WTC11 (cell line): Measurements from ENCODE around the gene PUS10. TPM values are rescaled to one million over a fixed set of nuclear protein-coding genes. Genes with fewer than 3 reads are reported as not detected.
"Not testable (repeated sequence)": the region's sequence is repeated elsewhere in the genome, so short reads cannot be mapped to it uniquely, and the experiment has no call there.

Experiments used
- ATAC-seq: fragments of 200-7000 bp; cut with Tn5 transposase; 2 replicates; pipeline ENCODE4 v1.10.0; 2021; ENCODE audit warnings: mild to moderate bottlenecking, moderate library complexity
- CTCF ChIA-PET: fragments of 300-600 bp; sonication (Branson Sonifier 250); formaldehyde crosslinking; loops from one replicate; lab custom pipeline; 2021; ENCODE audit warnings: antibody characterized with exemption; lab: Charles Lee
- POLR2A ChIA-PET: fragments of 350-600 bp; sonication (Branson Sonifier 250); formaldehyde crosslinking; loops from one replicate; lab custom pipeline; 2021; ENCODE audit warnings: antibody characterized with exemption; lab: Charles Lee
- DNase-seq: peaks from one replicate; pipeline ENCODE4 v3.0.0; 2021; ENCODE audit warnings: low spot score
- H3K27ac Mint-ChIP-seq: 2 replicates; pipeline ENCODE4 v1.8.0; 2021; ENCODE audit warnings: mixed read lengths
- H3K27me3 Mint-ChIP-seq: 2 replicates; pipeline ENCODE4 v1.8.0; 2021; ENCODE audit warnings: low read depth, mild to moderate bottlenecking, moderate library complexity, mixed read lengths
- H3K36me3 Mint-ChIP-seq: 2 replicates; pipeline ENCODE4 v1.8.0; 2021; ENCODE audit warnings: mixed read lengths
- H3K4me1 Mint-ChIP-seq: 2 replicates; pipeline ENCODE4 v1.8.0; 2022; ENCODE audit warnings: mixed read lengths
- H3K4me3 Mint-ChIP-seq: 2 replicates; pipeline ENCODE4 v1.8.0; 2021; ENCODE audit warnings: mild to moderate bottlenecking, moderate library complexity, mixed read lengths
- H3K9me3 Mint-ChIP-seq: 2 replicates; pipeline ENCODE4 v1.8.0; 2021; ENCODE audit warnings: mixed read lengths
- ATF6 ChIP-seq: sonication (generic); formaldehyde crosslinking; IDR thresholded peaks from 2 replicates; pipeline ENCODE4 v1.8.1; 2023; ENCODE audit warnings: mild to moderate bottlenecking, missing genetic modification reagents
- E2F1 ChIP-seq: sonication (generic); formaldehyde crosslinking; IDR thresholded peaks from 2 replicates; pipeline ENCODE4 v1.8.0; 2022; ENCODE audit warnings: mild to moderate bottlenecking, missing genetic modification reagents
- FOXJ3 ChIP-seq: sonication (generic); formaldehyde crosslinking; IDR thresholded peaks from 2 replicates; pipeline ENCODE4 v1.9.0; 2021; ENCODE audit warnings: missing genetic modification reagents, mild to moderate bottlenecking, borderline replicate concordance
- GTF2I ChIP-seq: fragments of 250-450 bp; sonication (Bioruptor Pico); conservative IDR thresholded peaks from 2 replicates; pipeline ENCODE4 v1.4.0; 2021; ENCODE audit warnings: mild to moderate bottlenecking
- HMGA2 ChIP-seq: fragments of 250-450 bp; sonication (Bioruptor Pico); IDR thresholded peaks from 2 replicates; pipeline ENCODE4 v1.4.0; 2021; ENCODE audit warnings: mild to moderate bottlenecking, moderate library complexity
- JUN ChIP-seq: sonication (generic); formaldehyde crosslinking; IDR thresholded peaks from 2 replicates; pipeline ENCODE4 v1.8.0; 2023; ENCODE audit warnings: mild to moderate bottlenecking, missing genetic modification reagents
- NFATC4 ChIP-seq: fragments of 250-450 bp; sonication (Bioruptor Pico); IDR thresholded peaks from 2 replicates; pipeline ENCODE4 v1.9.0; 2021; ENCODE audit warnings: mild to moderate bottlenecking
- NR1H2 ChIP-seq: sonication (generic); formaldehyde crosslinking; IDR thresholded peaks from 2 replicates; pipeline ENCODE4 v1.9.0; 2021; ENCODE audit warnings: mild to moderate bottlenecking, moderate library complexity, missing genetic modification reagents
- NR3C1 ChIP-seq: sonication (generic); formaldehyde crosslinking; conservative IDR thresholded peaks from 2 replicates; pipeline ENCODE4 v1.8.1; 2023; ENCODE audit warnings: low read depth, mild to moderate bottlenecking, missing genetic modification reagents
- PREB ChIP-seq: sonication (generic); formaldehyde crosslinking; IDR thresholded peaks from 2 replicates; pipeline ENCODE4 v1.8.1; 2022; ENCODE audit warnings: mild to moderate bottlenecking, missing genetic modification reagents, moderate library complexity, borderline replicate concordance
- RELA ChIP-seq: sonication (generic); formaldehyde crosslinking; IDR thresholded peaks from 2 replicates; pipeline ENCODE4 v1.8.1; 2022; ENCODE audit warnings: missing genetic modification reagents, mild to moderate bottlenecking, borderline replicate concordance
- SMAD4 ChIP-seq: sonication (generic); formaldehyde crosslinking; IDR thresholded peaks from 2 replicates; pipeline ENCODE4 v1.8.0; 2022; ENCODE audit warnings: mild to moderate bottlenecking, missing genetic modification reagents
- SOX15 ChIP-seq: fragments of 250-450 bp; sonication (Bioruptor Pico); IDR thresholded peaks from 2 replicates; pipeline ENCODE4 v1.9.0; 2021; ENCODE audit warnings: mild to moderate bottlenecking
- SP1 ChIP-seq: sonication (generic); formaldehyde crosslinking; conservative IDR thresholded peaks from 2 replicates; pipeline ENCODE4 v1.8.1; 2022; ENCODE audit warnings: missing genetic modification reagents
- TEAD1 ChIP-seq: sonication (generic); formaldehyde crosslinking; IDR thresholded peaks from 2 replicates; pipeline ENCODE4 v1.8.0; 2022; ENCODE audit warnings: mild to moderate bottlenecking, missing genetic modification reagents
- USF2 ChIP-seq: sonication (generic); formaldehyde crosslinking; IDR thresholded peaks from 2 replicates; pipeline ENCODE4 v1.8.1; 2023; ENCODE audit warnings: mild to moderate bottlenecking, missing genetic modification reagents, moderate library complexity
- ZMAT4 ChIP-seq: fragments of 250-450 bp; sonication (Bioruptor Pico); IDR thresholded peaks from 2 replicates; pipeline ENCODE4 v1.9.0; 2021; ENCODE audit warnings: mild to moderate bottlenecking
- ZNF232 ChIP-seq: sonication (generic); formaldehyde crosslinking; IDR thresholded peaks from 2 replicates; pipeline ENCODE4 v1.8.0; 2022; ENCODE audit warnings: mild to moderate bottlenecking, missing genetic modification reagents
- ZSCAN18 ChIP-seq: fragments of 250-450 bp; sonication (Bioruptor Pico); IDR thresholded peaks from 2 replicates; pipeline ENCODE4 v2.1.2; 2022; ENCODE audit warnings: mild to moderate bottlenecking, moderate library complexity
- total RNA-seq: library from RNA; stranded (reverse); gene quantifications from 3 replicates; pipeline ENCODE4 v1.2.3, GENCODE V29; 2021

Gene PUS10
- total RNA-seq, 1 experiment from 2014 or later = 2.9 TPM

- H3K27ac Mint-ChIP-seq = peak overlapping the region; percentile 82; the same call in 1 of the 2 replicates
- H3K9me3 Mint-ChIP-seq, H3K27me3 Mint-ChIP-seq, H3K4me1 Mint-ChIP-seq, POLR2A ChIA-PET, ATAC-seq, CTCF ChIA-PET, H3K4me3 Mint-ChIP-seq, H3K36me3 Mint-ChIP-seq, DNase-seq: not testable (repeated sequence)
Measured at GRCh38 chr2:60905867-60906266, 112.2 kb downstream of the PUS10 start.

- H3K4me1 Mint-ChIP-seq, CTCF ChIA-PET, H3K4me3 Mint-ChIP-seq, H3K9me3 Mint-ChIP-seq, ATAC-seq, H3K36me3 Mint-ChIP-seq, H3K27me3 Mint-ChIP-seq, DNase-seq, H3K27ac Mint-ChIP-seq: not testable (repeated sequence)
- POLR2A ChIA-PET = interaction anchor here (0.7 kb wide), 1 partner anchor 38 kb away, joined by 6 read pairs; no protein-coding TSS in a partner anchor
Measured at GRCh38 chr2:60901296-60901695, 116.8 kb downstream of the PUS10 start.

- Mint-ChIP-seq H3K9me3 (no peaks in the 10 kb centered on the region), H3K36me3 (no peaks in the 10 kb centered on the region), H3K4me3 (no peak overlapping the region), H3K27ac (no peak overlapping the region), H3K27me3 (no peaks in the 10 kb centered on the region), H3K4me1 (no peaks in the 10 kb centered on the region)
- ChIA-PET POLR2A (no interaction called here), CTCF (no interaction called here)
- ATAC-seq = no peak
- no peak for DNase-seq
- TF ChIP-seq E2F1 (CRISPR knock-in tag) = no peak
- TF ChIP-seq FOXJ3 (CRISPR knock-in tag) = no peak
- TF ChIP-seq NFATC4 (CRISPR knock-in tag) = no peak
- no peak for TF ChIP-seq JUN
- TF ChIP-seq NR3C1 (CRISPR knock-in tag) = no peak
- TF ChIP-seq GTF2I (CRISPR knock-in tag) = no peak
- TF ChIP-seq ZSCAN18 (CRISPR knock-in tag) = no peak
- TF ChIP-seq SMAD4 (CRISPR knock-in tag) = no peak
- TF ChIP-seq ATF6 (CRISPR knock-in tag) = no peak
- TF ChIP-seq NR1H2 (CRISPR knock-in tag) = no peak
- no peak for TF ChIP-seq ZMAT4
- no peak for TF ChIP-seq USF2 (CRISPR knock-in tag)
Measured at GRCh38 chr2:60899892-60900249, 118.2 kb downstream of the PUS10 start.

GRCh38 chr2:60899230-60899891 is 118.7 kb downstream of the PUS10 start:
- Mint-ChIP-seq H3K27me3 (no peaks in the 10 kb centered on the region), H3K27ac (no peak overlapping the region), H3K36me3 (no peaks in the 10 kb centered on the region), H3K4me3 (no peak overlapping the region), H3K4me1 (no peaks in the 10 kb centered on the region), H3K9me3 (no peaks in the 10 kb centered on the region)
- no peak for DNase-seq
- ChIA-PET CTCF (no interaction called here), POLR2A (no interaction called here)
- ATAC-seq = no peak
- TF ChIP-seq SP1 (no peak), RELA (no peak), PREB (CRISPR knock-in tag) (no peak), HMGA2 (CRISPR knock-in tag) (no peak), ZNF232 (CRISPR knock-in tag) (no peak), SOX15 (CRISPR knock-in tag) (no peak), TEAD1 (CRISPR knock-in tag) (no peak)
